Left ventricle myocardium inferior (tissue), 1 donor: ENCODE measurements around the gene NUAK1. TPM values are rescaled to one million over a fixed set of nuclear protein-coding genes. Genes with fewer than 3 reads are reported as not detected.

Experiments used
- DNase-seq: peaks from one replicate; pipeline ENCODE4 v3.0.0-alpha.2; 2020
- H3K27ac ChIP-seq: fragments of 200-600 bp; replicated peaks from 2 replicates; pipeline ENCODE4 v1.8.0; 2021
- H3K27me3 ChIP-seq: fragments of 200-600 bp; 2 replicates; pipeline ENCODE4 v1.8.0; 2021; ENCODE audit warnings: low read depth
- H3K36me3 ChIP-seq: fragments of 200-600 bp; 2 replicates; pipeline ENCODE4 v1.8.0; 2021
- H3K4me1 ChIP-seq: fragments of 200-600 bp; 2 replicates; pipeline ENCODE4 v1.8.0; 2021
- H3K4me3 ChIP-seq: fragments of 200-600 bp; 2 replicates; pipeline ENCODE4 v1.8.0; 2021; ENCODE audit warnings: mild to moderate bottlenecking, moderate library complexity
- H3K9me3 ChIP-seq: fragments of 200-600 bp; replicated peaks from 2 replicates; pipeline ENCODE4 v1.8.0; 2021
- CTCF ChIP-seq: fragments of 200-600 bp; IDR thresholded peaks from 2 replicates; pipeline ENCODE4 v1.8.0; 2021; ENCODE audit warnings: antibody characterized with exemption, mild to moderate bottlenecking, borderline replicate concordance
- intact Hi-C: fragments of 100-400 bp; cut with micrococcal nuclease; formaldehyde crosslinking; loops from one replicate; pipeline ENCODE4 v1.11.0; 2022
- total RNA-seq: library from RNA; stranded (reverse); fragmentation: NEBNext Ultra II Directional; extraction: Animal tissue kit (Norgen Biotek cat#: 25700); gene quantifications from one replicate; pipeline ENCODE4 v1.2.1, GENCODE V29; 2021
- donor health status: DM: no; HTN: yes; CAD: no; lungs with severe emphysema.

Gene NUAK1
- total RNA-seq, 1 donor from 2014 or later = 42.1 TPM

DNA sequence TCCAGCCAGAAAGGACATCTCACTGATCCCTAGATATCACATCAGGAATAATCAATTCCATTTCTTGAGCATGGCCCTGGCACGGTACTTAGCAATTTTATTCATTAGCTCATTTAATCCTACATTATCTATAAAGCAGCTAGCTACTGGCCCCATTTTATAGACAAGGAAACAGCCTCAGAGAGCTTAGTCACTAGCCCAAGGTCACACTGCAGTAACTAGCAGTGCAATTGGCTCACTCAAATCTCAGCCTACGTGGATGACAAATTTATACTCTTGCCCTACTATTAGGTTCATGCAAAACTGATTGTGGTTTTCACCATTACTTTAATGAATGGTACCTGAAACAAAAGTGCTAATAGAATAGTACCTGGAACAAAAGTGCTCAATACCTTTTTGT lies 41.7 kb downstream of the NUAK1 start:
- Histone ChIP-seq H3K27me3 (no peaks in the 10 kb centered on the region), H3K36me3 (peaks cover 7% of the 10 kb centered on the region), H3K4me1 (peaks cover 99% of the 10 kb centered on the region), H3K9me3 (no peaks in the 10 kb centered on the region), H3K27ac (peak overlapping the region; percentile 93), H3K4me3 (peak overlapping the region; percentile 16)
- intact Hi-C loops = no loop called here
- no peak for TF ChIP-seq CTCF
- DNase-seq = no peak

DNA sequence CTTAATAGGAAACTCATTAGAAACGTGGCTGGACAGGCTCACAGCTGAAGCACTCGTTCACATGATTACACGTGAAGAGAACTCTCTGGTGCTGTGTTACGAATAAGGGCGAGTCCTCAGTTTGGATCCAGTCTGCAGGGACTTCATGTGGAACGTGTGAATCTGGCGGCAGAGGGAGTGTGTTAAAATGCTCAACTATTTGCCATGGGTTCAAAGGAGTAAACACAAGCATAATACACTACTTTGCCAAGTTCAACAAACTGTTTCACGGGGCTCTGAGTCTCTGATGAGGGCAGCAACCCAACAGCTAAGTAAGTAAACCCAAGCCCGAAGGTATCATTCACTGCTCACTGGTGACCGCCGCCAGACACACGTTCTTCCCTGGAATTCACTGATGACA lies 42.4 kb downstream of the NUAK1 start:
- no peaks in the 10 kb centered on the region for H3K9me3 ChIP-seq
- H3K27ac ChIP-seq = peak overlapping the region; percentile 93
- peaks cover 99% of the 10 kb centered on the region for H3K4me1 ChIP-seq
- no peak for TF ChIP-seq CTCF
- peaks cover 7% of the 10 kb centered on the region for H3K36me3 ChIP-seq
- intact Hi-C loops = no loop called here
- DNase-seq = no peak
- H3K4me3 ChIP-seq = peak overlapping the region; percentile 16
- H3K27me3 ChIP-seq = no peaks in the 10 kb centered on the region

DNA sequence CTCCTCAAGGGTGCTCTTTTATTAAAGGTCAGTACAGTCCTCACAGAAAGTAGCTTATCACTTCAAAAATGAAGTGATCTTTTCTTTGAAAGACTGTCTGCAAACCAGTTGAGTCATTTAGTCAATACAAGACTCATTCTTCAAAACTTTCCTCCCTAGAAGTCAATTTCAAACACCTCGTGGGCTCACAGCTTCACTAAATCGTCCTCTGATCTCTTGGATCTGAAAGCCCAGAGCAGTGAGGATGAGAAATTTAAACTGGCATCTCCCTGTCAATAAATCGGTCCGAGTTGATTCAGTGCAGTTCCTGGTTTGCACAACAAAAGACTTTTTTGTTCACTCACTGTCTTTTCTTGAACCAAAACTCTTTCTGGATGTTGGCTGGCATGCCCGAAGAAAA lies 44.5 kb downstream of the NUAK1 start:
- Histone ChIP-seq H3K9me3 (no peaks in the 10 kb centered on the region), H3K27me3 (no peaks in the 10 kb centered on the region), H3K36me3 (no peaks in the 10 kb centered on the region), H3K27ac (peak overlapping the region; percentile 93), H3K4me1 (peaks cover 100% of the 10 kb centered on the region), H3K4me3 (no peak overlapping the region)
- TF ChIP-seq CTCF = no peak
- intact Hi-C loops = no loop called here
- no peak for DNase-seq

- no peaks in the 10 kb centered on the region for H3K36me3 ChIP-seq
- no peak overlapping the region for H3K4me3 ChIP-seq
- H3K27me3 ChIP-seq = no peaks in the 10 kb centered on the region
- peak overlapping the region; percentile 93 for H3K27ac ChIP-seq
- H3K9me3 ChIP-seq = no peaks in the 10 kb centered on the region
- H3K4me1 ChIP-seq = peaks cover 100% of the 10 kb centered on the region
- no peak for TF ChIP-seq CTCF
- intact Hi-C loops = no loop called here
- DNase-seq = no peak
Observed at GRCh38 chr12:106093246-106093645, 45.5 kb downstream of the NUAK1 start.

- no peak for TF ChIP-seq CTCF
- Histone ChIP-seq H3K27me3 (no peaks in the 10 kb centered on the region), H3K27ac (peak overlapping the region; percentile 93), H3K9me3 (no peaks in the 10 kb centered on the region), H3K36me3 (peaks cover 2% of the 10 kb centered on the region), H3K4me1 (peaks cover 94% of the 10 kb centered on the region), H3K4me3 (peak overlapping the region; percentile 4)
- intact Hi-C loops = no loop called here
- no peak for DNase-seq
Observed at GRCh38 chr12:106091446-106091820, 47.3 kb downstream of the NUAK1 start.
